Sigmoid colon (tissue), 4 donors: ENCODE results near the gene PIAS1.

Experiments used
- EP300 ChIP-seq, 4 donors: sonication (generic); formaldehyde crosslinking; IDR thresholded peaks; one replicate each; pipeline ENCODE4 v1.6.1; 2017; ENCODE audit warnings: antibody characterized with exemption in 4 of 4
- TF ChIP-seq, protein P1 (sequence below), 4 experiments: fragments of 450-650 bp in 3 of 4; fragments of 200-600 bp in 1 of 4; IDR thresholded peaks; one replicate each; pipeline ENCODE4 v1.5.1; 2016 to 2019; ENCODE audit warnings: antibody characterized with exemption in 4 of 4, mild to moderate bottlenecking in 3 of 4, moderate library complexity in 2 of 4

DNA sequence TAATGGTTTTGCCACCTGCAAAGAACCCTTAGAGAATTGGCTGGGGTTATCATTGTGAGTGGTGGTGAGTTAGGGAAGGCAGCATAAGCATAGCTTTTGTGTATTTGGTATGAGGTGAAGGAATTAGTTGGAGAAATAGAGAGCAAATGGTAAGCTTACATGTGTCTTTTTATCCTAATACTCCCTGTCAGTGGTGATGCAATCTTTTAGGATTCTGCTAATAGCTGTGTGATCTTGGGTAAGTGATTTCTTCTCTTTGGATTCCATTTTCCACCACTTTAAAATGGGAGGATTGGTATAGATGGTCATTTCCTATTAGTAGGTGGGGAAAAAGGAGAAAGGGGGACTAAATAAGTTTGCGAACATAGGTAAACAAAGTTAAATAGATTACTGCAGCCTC is 30.9 kb downstream of the PIAS1 start:
- TF ChIP-seq, protein P1, sequence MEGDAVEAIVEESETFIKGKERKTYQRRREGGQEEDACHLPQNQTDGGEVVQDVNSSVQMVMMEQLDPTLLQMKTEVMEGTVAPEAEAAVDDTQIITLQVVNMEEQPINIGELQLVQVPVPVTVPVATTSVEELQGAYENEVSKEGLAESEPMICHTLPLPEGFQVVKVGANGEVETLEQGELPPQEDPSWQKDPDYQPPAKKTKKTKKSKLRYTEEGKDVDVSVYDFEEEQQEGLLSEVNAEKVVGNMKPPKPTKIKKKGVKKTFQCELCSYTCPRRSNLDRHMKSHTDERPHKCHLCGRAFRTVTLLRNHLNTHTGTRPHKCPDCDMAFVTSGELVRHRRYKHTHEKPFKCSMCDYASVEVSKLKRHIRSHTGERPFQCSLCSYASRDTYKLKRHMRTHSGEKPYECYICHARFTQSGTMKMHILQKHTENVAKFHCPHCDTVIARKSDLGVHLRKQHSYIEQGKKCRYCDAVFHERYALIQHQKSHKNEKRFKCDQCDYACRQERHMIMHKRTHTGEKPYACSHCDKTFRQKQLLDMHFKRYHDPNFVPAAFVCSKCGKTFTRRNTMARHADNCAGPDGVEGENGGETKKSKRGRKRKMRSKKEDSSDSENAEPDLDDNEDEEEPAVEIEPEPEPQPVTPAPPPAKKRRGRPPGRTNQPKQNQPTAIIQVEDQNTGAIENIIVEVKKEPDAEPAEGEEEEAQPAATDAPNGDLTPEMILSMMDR (IDR thresholded peaks at IDR 0.05) = no peak
- no peak for TF ChIP-seq EP300 (IDR thresholded peaks at IDR 0.05)
